Activated T-cell treated with anti-CD3 and anti-CD28 coated beads, Interleukin-2, amount 50 U/mL, for 48 hours (primary cell): ENCODE results near the gene SPTLC3.

ENCODE experiments used
- DNase-seq, 2 experiments: peaks; one replicate each; pipeline ENCODE4 v3.0.0-alpha.2; 2020

The SPTLC3 gene

GRCh38 chr20:12987261-12987660 is 21.5 kb upstream of the SPTLC3 start:
- no peak for DNase-seq

- DNase-seq: no peak
These were observed 19.1 kb upstream of the SPTLC3 start for GRCh38 chr20:12989586-12990115.

GRCh38 chr20:12997128-12997655 is 11.6 kb upstream of the SPTLC3 start:
- DNase-seq: no peak

GRCh38 chr20:12998046-12998445 is 10.7 kb upstream of the SPTLC3 start:
- no peak for DNase-seq

- no peak for DNase-seq
These were observed 9.6 kb upstream of the SPTLC3 start for GRCh38 chr20:12999201-12999600.

GRCh38 chr20:13002251-13002650 is 6.5 kb upstream of the SPTLC3 start:
- DNase-seq: no peak

- DNase-seq: no peak
These were observed 1.9 kb upstream of the SPTLC3 start for GRCh38 chr20:13006825-13007224.

- DNase-seq: no peak
These were observed 1.2 kb upstream of the SPTLC3 start for GRCh38 chr20:13007596-13007995.

GRCh38 chr20:13009682-13010406 is 1.1 kb downstream of the SPTLC3 start:
- DNase-seq: no peak

- DNase-seq: no peak
These were observed 4.1 kb downstream of the SPTLC3 start for GRCh38 chr20:13012886-13013285.

GRCh38 chr20:13013411-13013810 is 4.6 kb downstream of the SPTLC3 start:
- no peak for DNase-seq

- no peak for DNase-seq
These were observed 8.5 kb downstream of the SPTLC3 start for GRCh38 chr20:13017235-13017634.

GRCh38 chr20:13017883-13018535 is 9.2 kb downstream of the SPTLC3 start:
- DNase-seq: no peak

- no peak for DNase-seq
These were observed 12.6 kb downstream of the SPTLC3 start for GRCh38 chr20:13021205-13021970.

- DNase-seq: no peak
These were observed 13.8 kb downstream of the SPTLC3 start for GRCh38 chr20:13022401-13023155.

- DNase-seq: no peak
These were observed 15.8 kb downstream of the SPTLC3 start for GRCh38 chr20:13024596-13024995.

- no peak for DNase-seq
These were observed 16.4 kb downstream of the SPTLC3 start for GRCh38 chr20:13025181-13025580.

- no peak for DNase-seq
These were observed 19.2 kb downstream of the SPTLC3 start for GRCh38 chr20:13028001-13028400.

GRCh38 chr20:13028673-13029072 is 19.9 kb downstream of the SPTLC3 start:
- DNase-seq: no peak

GRCh38 chr20:13029687-13030375 is 21.1 kb downstream of the SPTLC3 start:
- DNase-seq: no peak

- no peak for DNase-seq
These were observed 23.0 kb downstream of the SPTLC3 start for GRCh38 chr20:13031751-13032150.

GRCh38 chr20:13034115-13034514 is 25.3 kb downstream of the SPTLC3 start:
- no peak for DNase-seq
